ENCODE data around the gene SMIM1.
"Not testable (repeated sequence)": the region's sequence is repeated elsewhere in the genome, so short reads cannot be mapped to it uniquely, and the experiment has no call there.

SMIM1 gene

DNA sequence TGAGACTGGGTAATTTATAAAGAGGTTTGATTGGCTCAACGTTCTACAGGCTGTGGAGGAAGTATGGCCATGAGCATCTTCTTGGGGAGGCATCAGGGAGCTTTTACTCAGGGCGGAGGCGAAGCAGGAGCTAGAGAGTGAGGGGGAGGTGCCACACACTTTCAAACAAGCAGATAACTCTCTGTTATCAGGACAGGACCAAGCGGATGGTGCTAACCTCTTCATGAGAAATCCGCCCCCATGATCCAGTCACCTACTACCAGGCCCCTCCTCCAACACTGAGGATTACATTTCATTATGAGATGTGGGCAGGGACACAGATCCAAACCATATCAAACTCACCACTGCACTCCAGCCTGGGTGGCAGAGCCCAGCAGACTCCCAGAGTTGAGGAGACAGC, 35.2 kb downstream of the SMIM1 start:
- WGBS: 77% methylated on average over 4 of the region's 5 CpGs
- Histone ChIP-seq H3K27ac (ENCODE audit: low read depth, low read length) (no peak overlapping the region), H3K36me3 (ENCODE audit: insufficient read depth, low read length) (no peaks in the 10 kb centered on the region), H3K9me3 (ENCODE audit: insufficient read depth, low read depth, low read length) (peaks cover 15% of the 10 kb centered on the region), H3K9ac (ENCODE audit: low read depth, low read length) (no peak overlapping the region), H3K27me3 (ENCODE audit: insufficient read depth, low read length) (no peaks in the 10 kb centered on the region), H3K4me3 (ENCODE audit: low read length) (no peak overlapping the region), H3K4me1 (ENCODE audit: insufficient read depth, low read length) (peaks cover 9% of the 10 kb centered on the region; the same call in 1 of the 2 replicates)

- H3K4me3 ChIP-seq (ENCODE audit: low read length): no peak overlapping the region
- no peaks in the 10 kb centered on the region for H3K36me3 ChIP-seq (ENCODE audit: insufficient read depth, low read length)
- no peak overlapping the region for H3K9ac ChIP-seq (ENCODE audit: low read depth, low read length)
- no peak overlapping the region for H3K27ac ChIP-seq (ENCODE audit: low read depth, low read length)
- peaks cover 15% of the 10 kb centered on the region for H3K9me3 ChIP-seq (ENCODE audit: insufficient read depth, low read depth, low read length)
- WGBS: 85% methylated on average over 7 of the region's 7 CpGs
- H3K4me1 ChIP-seq (ENCODE audit: insufficient read depth, low read length): peaks cover 9% of the 10 kb centered on the region; the same call in 1 of the 2 replicates
- no peaks in the 10 kb centered on the region for H3K27me3 ChIP-seq (ENCODE audit: insufficient read depth, low read length)
Observed at GRCh38 chr1:3809680-3810079, 37.1 kb downstream of the SMIM1 start.

DNA sequence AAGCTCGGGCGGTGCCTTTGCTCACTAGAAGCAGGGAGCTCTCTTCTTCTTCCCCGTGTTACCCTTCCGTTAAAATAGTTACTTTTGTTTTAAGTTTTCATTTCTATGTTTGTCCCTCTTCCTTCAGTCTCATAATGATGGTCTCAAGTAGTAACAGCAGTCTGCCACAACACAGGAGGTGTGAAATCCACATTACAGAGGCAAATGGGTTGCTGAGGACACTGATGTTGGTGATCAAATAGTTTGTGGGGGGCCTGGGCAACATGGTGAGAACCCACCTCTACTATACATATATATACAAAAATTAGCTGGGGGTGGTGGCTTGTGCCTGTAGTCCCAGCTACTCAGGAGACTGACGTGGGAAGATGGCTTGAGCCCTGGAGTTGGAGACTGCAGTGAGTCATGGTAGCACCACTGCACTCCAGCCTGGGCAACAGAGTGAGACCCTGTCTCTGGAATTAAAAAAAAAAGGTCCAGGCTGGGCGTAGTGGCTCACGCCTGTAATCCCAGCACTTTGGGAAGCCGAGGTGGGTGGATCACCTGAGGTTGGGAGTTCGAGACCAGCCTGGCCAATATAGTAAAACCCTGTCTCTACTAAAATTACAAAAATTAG, 37.7 kb downstream of the SMIM1 start:
- H3K9me3 ChIP-seq (ENCODE audit: insufficient read depth, low read depth, low read length): peaks cover 15% of the 10 kb centered on the region
- not testable (repeated sequence) for H3K27ac ChIP-seq (ENCODE audit: low read depth, low read length); H3K9ac ChIP-seq (ENCODE audit: low read depth, low read length); H3K36me3 ChIP-seq (ENCODE audit: insufficient read depth, low read length); H3K4me3 ChIP-seq (ENCODE audit: low read length); H3K27me3 ChIP-seq (ENCODE audit: insufficient read depth, low read length); H3K4me1 ChIP-seq (ENCODE audit: insufficient read depth, low read length)
- WGBS: 91% methylated on average over 9 of the region's 9 CpGs

DNA sequence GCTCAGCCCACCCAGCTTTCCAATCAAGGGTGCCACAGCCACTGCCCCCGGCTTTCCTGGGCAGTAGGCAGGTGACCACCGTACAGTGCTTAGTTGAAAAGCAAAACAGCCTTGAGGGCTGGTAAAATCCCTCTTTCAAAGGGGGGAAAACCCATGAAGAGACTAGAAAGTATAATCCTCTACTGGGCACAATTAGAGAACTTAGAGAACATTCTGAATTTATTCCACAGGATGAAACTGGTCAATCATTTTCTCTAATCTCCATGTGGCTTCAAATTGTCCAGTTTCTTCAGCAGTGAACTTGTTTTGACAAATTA, 39.0 kb downstream of the SMIM1 start:
- H3K9me3 ChIP-seq (ENCODE audit: insufficient read depth, low read depth, low read length): peaks cover 15% of the 10 kb centered on the region
- no peak overlapping the region for H3K27ac ChIP-seq (ENCODE audit: low read depth, low read length)
- peaks cover 3% of the 10 kb centered on the region; the same call in 1 of the 2 replicates for H3K36me3 ChIP-seq (ENCODE audit: insufficient read depth, low read length)
- H3K27me3 ChIP-seq (ENCODE audit: insufficient read depth, low read length): no peaks in the 10 kb centered on the region
- WGBS: 59% methylated on average over 2 of the region's 2 CpGs
- H3K9ac ChIP-seq (ENCODE audit: low read depth, low read length): no peak overlapping the region
- no peak overlapping the region for H3K4me3 ChIP-seq (ENCODE audit: low read length)
- H3K4me1 ChIP-seq (ENCODE audit: insufficient read depth, low read length): peaks cover 9% of the 10 kb centered on the region; the same call in 1 of the 2 replicates

GRCh38 chr1:3814065-3814464, 41.5 kb downstream of the SMIM1 start:
- peaks cover 3% of the 10 kb centered on the region; the same call in 1 of the 2 replicates for H3K36me3 ChIP-seq (ENCODE audit: insufficient read depth, low read length)
- H3K27me3 ChIP-seq (ENCODE audit: insufficient read depth, low read length): no peaks in the 10 kb centered on the region
- H3K27ac ChIP-seq (ENCODE audit: low read depth, low read length): no peak overlapping the region
- H3K9me3 ChIP-seq (ENCODE audit: insufficient read depth, low read depth, low read length): no peaks in the 10 kb centered on the region
- H3K4me3 ChIP-seq (ENCODE audit: low read length): no peak overlapping the region
- H3K4me1 ChIP-seq (ENCODE audit: insufficient read depth, low read length): peaks cover 9% of the 10 kb centered on the region; the same call in 1 of the 2 replicates
- 96% methylated on average over 2 of the region's 2 CpGs for WGBS
- H3K9ac ChIP-seq (ENCODE audit: low read depth, low read length): no peak overlapping the region

DNA sequence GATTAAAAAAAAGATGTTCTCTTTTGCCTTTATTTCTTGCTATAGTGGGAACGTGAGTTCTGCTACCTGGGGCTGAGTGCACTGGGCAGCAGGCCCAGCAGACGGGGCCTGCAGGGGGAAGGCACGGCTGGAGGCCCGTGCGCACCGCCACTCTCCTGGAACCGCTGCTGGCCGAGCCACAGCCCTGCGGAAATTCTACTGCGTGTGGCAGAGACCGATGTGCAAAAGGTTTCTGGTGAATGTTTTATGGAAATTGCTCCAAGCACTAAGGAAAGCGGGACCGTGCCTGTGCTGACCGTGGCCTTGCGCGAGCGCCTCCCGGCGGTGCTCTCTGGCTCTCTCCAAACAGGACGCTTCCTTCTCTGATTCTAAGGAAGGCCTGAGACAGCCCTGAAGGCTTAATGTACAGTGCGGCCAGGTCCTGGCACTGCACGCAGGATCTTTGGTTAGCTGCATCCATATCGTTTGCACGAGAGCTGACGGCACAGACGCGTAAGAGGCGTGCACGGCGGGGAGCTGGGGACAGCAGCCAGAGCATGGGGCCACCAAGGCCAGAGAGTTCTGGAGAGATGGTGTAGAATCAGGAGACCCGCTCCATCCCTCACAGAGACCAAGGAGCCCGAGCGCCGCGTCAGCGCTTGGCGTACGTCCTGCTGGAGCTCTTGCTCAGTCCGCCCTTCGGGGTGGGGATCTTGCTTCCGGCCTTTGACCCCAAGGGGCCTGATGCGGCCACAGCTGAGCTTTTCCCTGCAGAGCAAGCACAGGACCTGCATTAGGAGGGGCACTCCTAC, 42.4 kb downstream of the SMIM1 start:
- Histone ChIP-seq H3K27ac (ENCODE audit: low read depth, low read length) (no peak overlapping the region), H3K9ac (ENCODE audit: low read depth, low read length) (no peak overlapping the region), H3K4me1 (ENCODE audit: insufficient read depth, low read length) (peaks cover 9% of the 10 kb centered on the region; the same call in 1 of the 2 replicates), H3K9me3 (ENCODE audit: insufficient read depth, low read depth, low read length) (no peaks in the 10 kb centered on the region), H3K4me3 (ENCODE audit: low read length) (no peak overlapping the region), H3K36me3 (ENCODE audit: insufficient read depth, low read length) (peaks cover 5% of the 10 kb centered on the region; the same call in 1 of the 2 replicates), H3K27me3 (ENCODE audit: insufficient read depth, low read length) (no peaks in the 10 kb centered on the region)
- WGBS: 93% methylated on average over 42 of the region's 42 CpGs

GRCh38 chr1:3816331-3817137, 44.0 kb downstream of the SMIM1 start:
- Histone ChIP-seq H3K9ac (ENCODE audit: low read depth, low read length) (no peak overlapping the region), H3K27me3 (ENCODE audit: insufficient read depth, low read length) (no peaks in the 10 kb centered on the region), H3K36me3 (ENCODE audit: insufficient read depth, low read length) (peaks cover 21% of the 10 kb centered on the region), H3K4me1 (ENCODE audit: insufficient read depth, low read length) (peaks cover 4% of the 10 kb centered on the region; the same call in 1 of the 2 replicates), H3K9me3 (ENCODE audit: insufficient read depth, low read depth, low read length) (no peaks in the 10 kb centered on the region), H3K4me3 (ENCODE audit: low read length) (no peak overlapping the region), H3K27ac (ENCODE audit: low read depth, low read length) (no peak overlapping the region)
- 94% methylated on average over 38 of the region's 38 CpGs for WGBS

- Histone ChIP-seq H3K4me3 (ENCODE audit: low read length) (no peak overlapping the region), H3K9me3 (ENCODE audit: insufficient read depth, low read depth, low read length) (no peaks in the 10 kb centered on the region), H3K9ac (ENCODE audit: low read depth, low read length) (no peak overlapping the region), H3K27ac (ENCODE audit: low read depth, low read length) (no peak overlapping the region), H3K36me3 (ENCODE audit: insufficient read depth, low read length) (peaks cover 26% of the 10 kb centered on the region), H3K4me1 (ENCODE audit: insufficient read depth, low read length) (no peaks in the 10 kb centered on the region), H3K27me3 (ENCODE audit: insufficient read depth, low read length) (no peaks in the 10 kb centered on the region)
- 95% methylated on average over 17 of the region's 17 CpGs for WGBS
Observed at GRCh38 chr1:3817138-3817740, 44.7 kb downstream of the SMIM1 start.

GRCh38 chr1:3817821-3818597, 45.5 kb downstream of the SMIM1 start:
- H3K9me3 ChIP-seq (ENCODE audit: insufficient read depth, low read depth, low read length): no peaks in the 10 kb centered on the region
- no peaks in the 10 kb centered on the region for H3K4me1 ChIP-seq (ENCODE audit: insufficient read depth, low read length)
- H3K9ac ChIP-seq (ENCODE audit: low read depth, low read length): no peak overlapping the region; the same call in 1 of the 2 replicates
- H3K4me3 ChIP-seq (ENCODE audit: low read length): no peak overlapping the region
- no peak overlapping the region for H3K27ac ChIP-seq (ENCODE audit: low read depth, low read length)
- peaks cover 33% of the 10 kb centered on the region for H3K36me3 ChIP-seq (ENCODE audit: insufficient read depth, low read length)
- H3K27me3 ChIP-seq (ENCODE audit: insufficient read depth, low read length): no peaks in the 10 kb centered on the region
- 92% methylated on average over 28 of the region's 28 CpGs for WGBS

GRCh38 chr1:3819771-3820200, 47.2 kb downstream of the SMIM1 start:
- no peak overlapping the region for H3K9ac ChIP-seq (ENCODE audit: low read depth, low read length)
- H3K36me3 ChIP-seq (ENCODE audit: insufficient read depth, low read length): peaks cover 38% of the 10 kb centered on the region
- no peak overlapping the region for H3K27ac ChIP-seq (ENCODE audit: low read depth, low read length)
- H3K4me3 ChIP-seq (ENCODE audit: low read length): no peak overlapping the region
- no peaks in the 10 kb centered on the region for H3K27me3 ChIP-seq (ENCODE audit: insufficient read depth, low read length)
- H3K4me1 ChIP-seq (ENCODE audit: insufficient read depth, low read length): no peaks in the 10 kb centered on the region
- no peaks in the 10 kb centered on the region for H3K9me3 ChIP-seq (ENCODE audit: insufficient read depth, low read depth, low read length)
- 87% methylated on average over 10 of the region's 10 CpGs for WGBS

Data from HUES64 (cell line).